ENCODE results near the gene USP47.
A peak's percentile ranks its signal among the peaks of the same experiment; 100 is the strongest.

Gene USP47

GRCh38 chr11:11969380-11970215 is 127.8 kb downstream of the USP47 start:
- Mint-ChIP-seq H3K4me1 (no peaks in the 10 kb centered on the region), H3K27ac (no peak overlapping the region), H3K36me3 (no peaks in the 10 kb centered on the region), H3K4me3 (no peak overlapping the region), H3K27me3 (peaks cover 40% of the 10 kb centered on the region), H3K9me3 (no peaks in the 10 kb centered on the region)
- no peak for ATAC-seq

GRCh38 chr11:11970556-11970955 is 128.8 kb downstream of the USP47 start:
- Mint-ChIP-seq H3K4me1 (no peaks in the 10 kb centered on the region), H3K27ac (no peak overlapping the region), H3K27me3 (peaks cover 34% of the 10 kb centered on the region), H3K36me3 (no peaks in the 10 kb centered on the region), H3K9me3 (no peaks in the 10 kb centered on the region), H3K4me3 (no peak overlapping the region)
- ATAC-seq = no peak

GRCh38 chr11:11971906-11972547 is 130.3 kb downstream of the USP47 start:
- Mint-ChIP-seq H3K9me3 (no peaks in the 10 kb centered on the region), H3K27ac (no peak overlapping the region), H3K4me3 (no peak overlapping the region), H3K27me3 (peaks cover 20% of the 10 kb centered on the region), H3K36me3 (no peaks in the 10 kb centered on the region), H3K4me1 (no peaks in the 10 kb centered on the region)
- ATAC-seq = no peak

GRCh38 chr11:11972730-11973341 is 131.1 kb downstream of the USP47 start:
- Mint-ChIP-seq H3K27me3 (peaks cover 13% of the 10 kb centered on the region), H3K36me3 (no peaks in the 10 kb centered on the region), H3K4me3 (no peak overlapping the region), H3K9me3 (no peaks in the 10 kb centered on the region), H3K27ac (no peak overlapping the region), H3K4me1 (no peaks in the 10 kb centered on the region)
- no peak for ATAC-seq

GRCh38 chr11:11973361-11973800 is 131.6 kb downstream of the USP47 start:
- ATAC-seq = no peak
- Mint-ChIP-seq H3K9me3 (peaks cover 3% of the 10 kb centered on the region), H3K4me1 (peaks cover 1% of the 10 kb centered on the region), H3K36me3 (no peaks in the 10 kb centered on the region), H3K4me3 (no peak overlapping the region), H3K27ac (no peak overlapping the region), H3K27me3 (peaks cover 7% of the 10 kb centered on the region)

GRCh38 chr11:11973866-11974265 is 132.1 kb downstream of the USP47 start:
- H3K4me1 Mint-ChIP-seq = peaks cover 4% of the 10 kb centered on the region
- no peak overlapping the region for H3K4me3 Mint-ChIP-seq
- ATAC-seq = no peak
- H3K27ac Mint-ChIP-seq = no peak overlapping the region
- H3K36me3 Mint-ChIP-seq = no peaks in the 10 kb centered on the region
- peaks cover 2% of the 10 kb centered on the region for H3K27me3 Mint-ChIP-seq
- H3K9me3 Mint-ChIP-seq = peaks cover 4% of the 10 kb centered on the region

GRCh38 chr11:11975201-11976092 is 133.7 kb downstream of the USP47 start:
- H3K4me1 Mint-ChIP-seq = peaks cover 4% of the 10 kb centered on the region
- H3K27ac Mint-ChIP-seq = no peak overlapping the region
- peak; percentile 37 for ATAC-seq
- H3K36me3 Mint-ChIP-seq = no peaks in the 10 kb centered on the region
- H3K9me3 Mint-ChIP-seq = peaks cover 4% of the 10 kb centered on the region
- no peaks in the 10 kb centered on the region for H3K27me3 Mint-ChIP-seq
- no peak overlapping the region for H3K4me3 Mint-ChIP-seq

GRCh38 chr11:11976481-11977127 is 134.8 kb downstream of the USP47 start:
- Mint-ChIP-seq H3K27ac (no peak overlapping the region), H3K4me3 (no peak overlapping the region), H3K4me1 (peaks cover 4% of the 10 kb centered on the region), H3K36me3 (no peaks in the 10 kb centered on the region), H3K27me3 (peaks cover 5% of the 10 kb centered on the region), H3K9me3 (peaks cover 4% of the 10 kb centered on the region)
- no peak for ATAC-seq

GRCh38 chr11:11977206-11977938 is 135.6 kb downstream of the USP47 start:
- H3K4me3 Mint-ChIP-seq = no peak overlapping the region
- peaks cover 4% of the 10 kb centered on the region for H3K9me3 Mint-ChIP-seq
- ATAC-seq = no peak
- no peaks in the 10 kb centered on the region for H3K36me3 Mint-ChIP-seq
- peaks cover 4% of the 10 kb centered on the region for H3K4me1 Mint-ChIP-seq
- peaks cover 12% of the 10 kb centered on the region for H3K27me3 Mint-ChIP-seq
- H3K27ac Mint-ChIP-seq = no peak overlapping the region

- no peak for ATAC-seq
- Mint-ChIP-seq H3K27me3 (peaks cover 16% of the 10 kb centered on the region), H3K4me1 (peaks cover 4% of the 10 kb centered on the region), H3K9me3 (peaks cover 4% of the 10 kb centered on the region), H3K27ac (no peak overlapping the region), H3K36me3 (no peaks in the 10 kb centered on the region), H3K4me3 (no peak overlapping the region)
Observed at GRCh38 chr11:11978098-11978637, 136.4 kb downstream of the USP47 start.

GRCh38 chr11:11978792-11979487 is 137.2 kb downstream of the USP47 start:
- Mint-ChIP-seq H3K36me3 (no peaks in the 10 kb centered on the region), H3K4me3 (no peak overlapping the region), H3K9me3 (peaks cover 4% of the 10 kb centered on the region), H3K27me3 (peaks cover 16% of the 10 kb centered on the region), H3K4me1 (peaks cover 4% of the 10 kb centered on the region), H3K27ac (no peak overlapping the region)
- ATAC-seq = no peak

- Mint-ChIP-seq H3K4me3 (no peak overlapping the region), H3K9me3 (peaks cover 4% of the 10 kb centered on the region), H3K27ac (no peak overlapping the region), H3K27me3 (peaks cover 16% of the 10 kb centered on the region), H3K4me1 (peaks cover 4% of the 10 kb centered on the region), H3K36me3 (no peaks in the 10 kb centered on the region)
- no peak for ATAC-seq
Observed at GRCh38 chr11:11979488-11980117, 137.8 kb downstream of the USP47 start.

- Mint-ChIP-seq H3K27me3 (peaks cover 16% of the 10 kb centered on the region), H3K4me3 (no peak overlapping the region), H3K36me3 (no peaks in the 10 kb centered on the region), H3K9me3 (peaks cover 4% of the 10 kb centered on the region), H3K4me1 (peaks cover 4% of the 10 kb centered on the region), H3K27ac (no peak overlapping the region)
- ATAC-seq = no peak
Observed at GRCh38 chr11:11980200-11980599, 138.4 kb downstream of the USP47 start.
